ENCODE measurements around the gene PARP6.

PARP6 gene

DNA sequence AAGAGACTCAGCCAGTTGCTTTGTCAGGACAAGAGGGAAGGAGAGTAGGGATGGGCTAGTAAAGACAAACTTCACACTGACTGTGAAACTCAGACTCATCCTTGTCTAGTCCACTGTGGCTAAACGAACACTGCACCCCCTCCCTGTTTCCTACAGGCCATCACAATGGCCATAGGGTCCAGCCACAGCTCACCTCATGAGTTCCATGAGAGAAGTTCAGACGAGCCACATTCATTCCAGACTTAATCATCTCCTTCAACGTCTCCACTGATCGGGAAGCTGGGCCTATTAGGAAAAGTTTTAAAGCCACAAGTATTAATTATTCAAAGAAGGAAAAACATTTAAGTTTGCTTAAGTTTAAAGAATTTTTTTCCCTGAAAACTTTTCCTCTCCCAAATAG is 55.1 kb downstream of the PARP6 start:
- DNase-seq (ENCODE audit: low spot score) = no peak
- in situ Hi-C loops (cut with MboI; ENCODE audit: low pct_unique_long_range_greater_than_20kb, low sequenced_read_pairs, unreplicated experiment) = no loop called here
- TF ChIP-seq, protein P1, sequence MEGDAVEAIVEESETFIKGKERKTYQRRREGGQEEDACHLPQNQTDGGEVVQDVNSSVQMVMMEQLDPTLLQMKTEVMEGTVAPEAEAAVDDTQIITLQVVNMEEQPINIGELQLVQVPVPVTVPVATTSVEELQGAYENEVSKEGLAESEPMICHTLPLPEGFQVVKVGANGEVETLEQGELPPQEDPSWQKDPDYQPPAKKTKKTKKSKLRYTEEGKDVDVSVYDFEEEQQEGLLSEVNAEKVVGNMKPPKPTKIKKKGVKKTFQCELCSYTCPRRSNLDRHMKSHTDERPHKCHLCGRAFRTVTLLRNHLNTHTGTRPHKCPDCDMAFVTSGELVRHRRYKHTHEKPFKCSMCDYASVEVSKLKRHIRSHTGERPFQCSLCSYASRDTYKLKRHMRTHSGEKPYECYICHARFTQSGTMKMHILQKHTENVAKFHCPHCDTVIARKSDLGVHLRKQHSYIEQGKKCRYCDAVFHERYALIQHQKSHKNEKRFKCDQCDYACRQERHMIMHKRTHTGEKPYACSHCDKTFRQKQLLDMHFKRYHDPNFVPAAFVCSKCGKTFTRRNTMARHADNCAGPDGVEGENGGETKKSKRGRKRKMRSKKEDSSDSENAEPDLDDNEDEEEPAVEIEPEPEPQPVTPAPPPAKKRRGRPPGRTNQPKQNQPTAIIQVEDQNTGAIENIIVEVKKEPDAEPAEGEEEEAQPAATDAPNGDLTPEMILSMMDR (IDR thresholded peaks at IDR 0.05; ENCODE audit: extremely low read depth, insufficient read depth, missing control alignments) = no peak

DNA sequence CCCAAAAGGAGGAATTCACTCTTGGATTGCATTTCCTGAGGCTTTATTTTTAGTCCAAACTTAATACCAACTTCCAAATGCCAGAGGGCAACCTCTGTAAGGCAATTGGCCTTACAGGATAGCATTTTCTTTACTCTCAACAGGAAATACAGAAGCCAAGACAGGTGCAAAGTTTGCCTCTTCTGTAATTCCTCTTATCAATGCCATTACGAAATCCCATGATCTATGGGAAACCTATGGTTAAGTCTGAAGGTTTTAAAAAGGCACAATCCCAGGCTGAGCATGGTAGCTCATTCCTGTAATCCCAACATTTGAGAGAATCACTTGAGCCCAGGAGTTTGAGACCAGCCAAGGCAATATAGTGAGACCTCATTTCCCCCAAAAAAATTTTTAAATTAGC is 56.3 kb downstream of the PARP6 start:
- in situ Hi-C loops (cut with MboI; ENCODE audit: low pct_unique_long_range_greater_than_20kb, low sequenced_read_pairs, unreplicated experiment) = no loop called here
- TF ChIP-seq, protein P1 (IDR thresholded peaks at IDR 0.05; ENCODE audit: extremely low read depth, insufficient read depth, missing control alignments) = no peak

DNA sequence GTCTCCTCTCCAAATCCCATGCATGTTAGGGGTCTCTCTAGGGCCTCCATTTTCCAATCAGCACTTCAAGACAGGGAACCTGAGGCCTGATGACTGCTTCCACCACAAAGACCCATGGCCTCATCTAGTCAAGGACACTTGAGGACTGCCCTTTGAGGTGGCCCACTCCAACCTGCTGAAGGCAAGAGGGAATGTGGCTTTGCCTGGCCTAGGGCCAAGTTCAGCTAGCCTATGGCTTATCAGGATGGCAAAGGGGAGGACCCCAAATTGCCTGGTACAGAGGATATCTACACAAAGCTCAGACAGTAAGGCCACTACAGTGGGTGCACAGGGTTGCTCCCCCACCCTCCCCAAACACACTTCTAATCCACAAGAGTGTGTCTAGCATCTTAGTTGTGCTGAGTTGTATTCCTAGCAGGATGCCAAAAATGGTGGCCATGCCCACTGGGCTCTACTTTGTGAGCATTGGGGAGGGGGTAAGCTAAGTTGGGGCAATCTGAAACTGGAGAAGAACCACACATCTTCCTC is 64.7 kb downstream of the PARP6 start:
- TF ChIP-seq, protein P1 (IDR thresholded peaks at IDR 0.05; ENCODE audit: extremely low read depth, insufficient read depth, missing control alignments) = no peak
- in situ Hi-C loops (cut with MboI; ENCODE audit: low pct_unique_long_range_greater_than_20kb, low sequenced_read_pairs, unreplicated experiment) = no loop called here
- DNase-seq (ENCODE audit: low spot score) = no peak

More for the DNA sequence above, 56.3 kb downstream of the PARP6 start:
- DNase-seq (ENCODE audit: low spot score) = no peak

DNA sequence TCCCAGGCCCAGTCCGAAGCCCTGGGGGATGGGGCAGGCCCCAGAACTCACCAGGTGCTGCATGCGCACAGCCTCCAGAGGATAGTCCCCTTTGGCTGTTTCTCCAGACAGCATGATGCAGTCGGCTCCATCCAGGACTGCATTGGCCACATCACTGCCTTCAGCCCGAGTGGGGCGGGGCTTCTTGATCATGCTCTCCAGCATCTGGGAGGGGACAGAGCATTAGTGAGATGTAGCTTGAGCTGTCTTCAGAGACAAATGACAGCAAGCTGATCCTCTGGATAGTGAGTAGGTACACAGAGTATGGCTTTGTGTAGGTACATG is 65.7 kb downstream of the PARP6 start:
- in situ Hi-C loops (cut with MboI; ENCODE audit: low pct_unique_long_range_greater_than_20kb, low sequenced_read_pairs, unreplicated experiment) = no loop called here
- no peak for DNase-seq (ENCODE audit: low spot score)
- TF ChIP-seq, protein P1 (IDR thresholded peaks at IDR 0.05; ENCODE audit: extremely low read depth, insufficient read depth, missing control alignments) = no peak

DNA sequence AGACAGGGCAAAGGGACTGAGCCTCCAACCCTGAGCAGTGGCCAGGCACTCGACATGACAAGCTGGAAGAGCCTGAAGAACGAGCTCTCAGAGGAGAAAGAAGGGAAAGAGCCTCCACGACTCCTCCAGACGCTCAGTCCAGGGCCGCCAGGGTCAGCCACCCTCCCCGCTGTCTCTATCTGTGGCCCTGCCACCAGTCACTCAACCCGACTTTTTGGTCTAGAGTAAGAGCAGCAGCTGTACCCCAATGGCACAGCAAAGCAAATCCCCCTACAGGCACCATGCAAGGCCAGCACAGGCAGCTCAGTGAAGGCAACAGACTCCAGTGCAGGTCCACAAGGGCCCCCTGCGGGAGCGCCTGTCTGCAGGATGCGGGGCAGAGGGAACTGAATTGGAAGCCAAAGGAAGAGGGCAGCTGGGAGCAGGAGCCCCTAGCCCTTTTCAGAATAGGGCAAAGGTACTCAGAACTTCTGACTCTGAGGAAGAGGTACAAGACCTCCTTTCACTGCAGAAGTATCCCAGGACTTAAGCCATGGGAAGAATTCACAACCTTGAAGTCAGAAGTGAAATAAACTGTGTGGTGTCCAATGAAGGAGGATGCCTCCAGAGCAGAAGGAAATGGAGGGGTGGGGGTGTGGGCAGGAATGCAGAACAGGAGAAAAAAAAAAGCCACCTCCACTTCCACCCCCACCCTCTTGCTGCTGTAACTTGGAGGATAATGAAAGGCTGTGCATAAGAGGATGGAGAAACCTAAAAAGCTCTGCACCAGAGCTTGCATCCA is 66.3 kb downstream of the PARP6 start:
- TF ChIP-seq, protein P1 (IDR thresholded peaks at IDR 0.05; ENCODE audit: extremely low read depth, insufficient read depth, missing control alignments) = no peak
- in situ Hi-C loops (cut with MboI; ENCODE audit: low pct_unique_long_range_greater_than_20kb, low sequenced_read_pairs, unreplicated experiment) = no loop called here
- DNase-seq (ENCODE audit: low spot score) = no peak

DNA sequence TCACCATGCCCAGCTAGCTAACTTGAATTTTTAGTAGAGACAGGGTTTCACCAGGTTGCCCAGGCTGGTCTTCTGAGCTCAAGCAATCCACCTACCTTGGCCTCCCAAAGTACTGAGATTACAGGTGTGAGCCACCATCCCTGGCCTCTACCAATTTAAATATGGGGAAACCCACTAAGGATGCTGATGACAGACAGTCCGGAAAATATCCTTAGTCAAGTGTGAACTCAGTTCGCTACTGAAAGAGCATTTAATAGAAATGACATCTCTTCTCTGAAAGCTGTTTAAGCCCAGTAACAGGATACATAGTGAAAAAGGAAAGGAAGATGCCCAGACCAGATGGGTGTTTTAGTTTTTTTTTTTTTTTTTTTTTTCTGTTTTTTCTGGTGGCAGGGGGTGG is 67.1 kb downstream of the PARP6 start:
- no peak for DNase-seq (ENCODE audit: low spot score)
- TF ChIP-seq, protein P1 (IDR thresholded peaks at IDR 0.05; ENCODE audit: extremely low read depth, insufficient read depth, missing control alignments) = no peak
- in situ Hi-C loops (cut with MboI; ENCODE audit: low pct_unique_long_range_greater_than_20kb, low sequenced_read_pairs, unreplicated experiment) = no loop called here
